AG04449 (cell line): Measurements from ENCODE around the gene MAPRE2.

Experiments
- CTCF ChIA-PET: fragments of 350-600 bp; formaldehyde crosslinking; extraction: SDS; loops from one replicate; lab custom pipeline; 2021; ENCODE audit warnings: antibody characterized with exemption; lab: Yijun Ruan, JAX
- POLR2A ChIA-PET: fragments of 400-600, 350-600 bp; formaldehyde crosslinking; extraction: SDS; loops from one replicate; lab custom pipeline; 2020; ENCODE audit warnings: antibody characterized with exemption, inconsistent platforms; lab: Yijun Ruan, JAX
- DNase-seq: peaks from one replicate; pipeline ENCODE4 v3.0.0-alpha.2; 2010; ENCODE audit warnings: low read depth, low spot score
- H3K4me3 ChIP-seq: 2 replicates; pipeline ENCODE4 v1.5.1; 2011; ENCODE audit warnings: low read depth, mild to moderate bottlenecking, control low read depth, low read length
- TF ChIP-seq, protein P1 (sequence below): IDR thresholded peaks from one replicate; pipeline ENCODE4 v1.5.1; 2011; ENCODE audit warnings: mild to moderate bottlenecking, moderate library complexity, low read length, control low read depth, inconsistent platforms; ENCODE audit not compliant: insufficient read depth; ENCODE audit errors: missing control alignments

Gene MAPRE2

DNA sequence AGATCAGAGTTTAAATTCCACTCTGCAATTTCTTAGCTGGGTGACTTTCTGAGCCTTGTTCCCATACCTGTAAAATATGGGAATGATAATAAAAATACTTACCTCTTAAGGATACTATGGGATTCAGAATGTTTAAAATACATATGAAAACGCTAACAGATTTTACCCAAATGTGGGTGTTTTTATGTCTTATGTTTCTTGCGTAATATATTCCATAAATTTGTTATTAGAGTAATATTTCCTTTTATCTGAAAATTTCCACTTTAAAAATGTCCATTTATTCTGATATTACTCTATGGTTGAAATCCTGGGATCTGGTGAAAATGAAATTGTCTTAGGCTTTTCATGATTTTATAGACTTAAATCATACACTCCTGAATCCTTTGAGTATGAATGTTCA is 45.5 kb downstream of the MAPRE2 start:
- POLR2A ChIA-PET, result no interaction called here
- no peak overlapping the region for H3K4me3 ChIP-seq
- CTCF ChIA-PET, result interaction anchor here (0.9 to 1.1 kb wide), 3 partner anchors 12 to 57 kb away, joined by 3 to 5 read pairs (median 4); no protein-coding TSS in a partner anchor
- TF ChIP-seq, protein P1, sequence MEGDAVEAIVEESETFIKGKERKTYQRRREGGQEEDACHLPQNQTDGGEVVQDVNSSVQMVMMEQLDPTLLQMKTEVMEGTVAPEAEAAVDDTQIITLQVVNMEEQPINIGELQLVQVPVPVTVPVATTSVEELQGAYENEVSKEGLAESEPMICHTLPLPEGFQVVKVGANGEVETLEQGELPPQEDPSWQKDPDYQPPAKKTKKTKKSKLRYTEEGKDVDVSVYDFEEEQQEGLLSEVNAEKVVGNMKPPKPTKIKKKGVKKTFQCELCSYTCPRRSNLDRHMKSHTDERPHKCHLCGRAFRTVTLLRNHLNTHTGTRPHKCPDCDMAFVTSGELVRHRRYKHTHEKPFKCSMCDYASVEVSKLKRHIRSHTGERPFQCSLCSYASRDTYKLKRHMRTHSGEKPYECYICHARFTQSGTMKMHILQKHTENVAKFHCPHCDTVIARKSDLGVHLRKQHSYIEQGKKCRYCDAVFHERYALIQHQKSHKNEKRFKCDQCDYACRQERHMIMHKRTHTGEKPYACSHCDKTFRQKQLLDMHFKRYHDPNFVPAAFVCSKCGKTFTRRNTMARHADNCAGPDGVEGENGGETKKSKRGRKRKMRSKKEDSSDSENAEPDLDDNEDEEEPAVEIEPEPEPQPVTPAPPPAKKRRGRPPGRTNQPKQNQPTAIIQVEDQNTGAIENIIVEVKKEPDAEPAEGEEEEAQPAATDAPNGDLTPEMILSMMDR, result no peak
- no peak for DNase-seq

DNA sequence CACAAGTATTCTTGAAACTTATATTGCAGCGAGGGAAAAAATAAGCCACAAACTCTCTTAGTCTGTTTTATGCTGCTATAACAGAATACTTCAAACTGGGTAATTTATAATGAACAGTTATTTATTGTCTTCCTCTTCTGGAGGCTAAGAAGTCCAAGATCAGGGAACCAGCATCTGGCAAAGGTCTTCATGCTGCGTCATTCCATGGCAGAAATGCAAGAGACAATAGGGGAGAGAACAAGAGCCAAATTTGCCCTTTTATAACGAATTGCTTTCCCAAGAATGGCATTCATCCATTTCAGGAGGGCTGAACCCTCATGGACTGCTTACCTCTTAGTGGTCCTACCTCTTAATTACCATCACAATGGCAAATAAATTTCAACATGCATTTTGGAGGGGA is 46.5 kb downstream of the MAPRE2 start:
- ChIA-PET CTCF (interaction anchor here (1.1 kb wide), 2 partner anchors 11 to 56 kb away, joined by 4 to 5 read pairs; no protein-coding TSS in a partner anchor), POLR2A (interaction anchor here (0.6 kb wide), 1 partner anchor 37 kb away, joined by 3 read pairs; no protein-coding TSS in a partner anchor)
- no peak for DNase-seq
- no peak overlapping the region for H3K4me3 ChIP-seq
- TF ChIP-seq, protein P1, result no peak

DNA sequence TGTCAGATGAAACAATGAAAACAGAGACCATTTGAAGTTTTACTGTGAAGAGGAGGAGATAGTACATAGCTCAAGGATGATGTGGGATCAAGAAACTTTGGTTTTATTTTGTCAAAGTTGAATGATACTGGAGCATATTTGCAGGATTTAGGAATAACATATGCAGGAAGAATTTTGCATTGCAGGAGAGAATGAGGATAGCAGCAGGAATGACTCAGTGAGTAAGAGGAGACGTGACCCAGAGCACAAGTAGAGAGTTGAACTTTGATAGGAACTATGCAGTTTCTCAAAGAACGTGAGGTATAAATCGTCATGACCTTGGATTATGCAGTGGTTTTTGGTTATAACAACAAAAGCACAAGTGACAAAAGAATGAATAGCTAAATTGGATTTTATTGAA is 47.7 kb downstream of the MAPRE2 start:
- H3K4me3 ChIP-seq, result no peak overlapping the region
- no peak for DNase-seq
- TF ChIP-seq, protein P1, result no peak
- POLR2A ChIA-PET, result interaction anchor here (0.7 to 0.9 kb wide), 2 partner anchors 31 to 43 kb away, joined by 3 to 4 read pairs; no protein-coding TSS in a partner anchor
- CTCF ChIA-PET, result interaction anchor here (1.3 kb wide), 1 partner anchor 55 kb away, joined by 4 read pairs; no protein-coding TSS in a partner anchor

DNA sequence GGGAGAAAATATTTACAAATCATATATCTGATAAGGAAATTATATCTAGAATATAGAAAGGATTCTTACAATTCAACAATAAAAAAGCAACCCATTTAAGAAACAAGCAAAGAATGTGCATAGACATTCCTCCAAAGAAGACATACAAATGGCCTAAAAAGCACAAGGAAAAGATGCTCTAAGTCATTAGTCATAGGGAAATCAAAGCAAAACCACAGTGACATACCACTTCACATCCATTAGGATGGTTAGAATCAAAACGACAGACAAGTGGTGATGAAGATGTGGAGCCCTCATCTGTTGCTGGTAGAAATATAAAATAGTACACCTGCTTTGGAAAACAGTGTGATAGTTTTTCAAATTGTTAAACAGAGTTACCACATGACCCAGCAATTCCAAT is 48.2 kb downstream of the MAPRE2 start:
- ChIA-PET POLR2A (interaction anchor here (0.9 kb wide), 1 partner anchor 44 kb away, joined by 4 read pairs; no protein-coding TSS in a partner anchor), CTCF (interaction anchor here (1.3 kb wide), 1 partner anchor 54 kb away, joined by 4 read pairs; no protein-coding TSS in a partner anchor)
- no peak for DNase-seq
- no peak overlapping the region for H3K4me3 ChIP-seq
- TF ChIP-seq, protein P1, result no peak

DNA sequence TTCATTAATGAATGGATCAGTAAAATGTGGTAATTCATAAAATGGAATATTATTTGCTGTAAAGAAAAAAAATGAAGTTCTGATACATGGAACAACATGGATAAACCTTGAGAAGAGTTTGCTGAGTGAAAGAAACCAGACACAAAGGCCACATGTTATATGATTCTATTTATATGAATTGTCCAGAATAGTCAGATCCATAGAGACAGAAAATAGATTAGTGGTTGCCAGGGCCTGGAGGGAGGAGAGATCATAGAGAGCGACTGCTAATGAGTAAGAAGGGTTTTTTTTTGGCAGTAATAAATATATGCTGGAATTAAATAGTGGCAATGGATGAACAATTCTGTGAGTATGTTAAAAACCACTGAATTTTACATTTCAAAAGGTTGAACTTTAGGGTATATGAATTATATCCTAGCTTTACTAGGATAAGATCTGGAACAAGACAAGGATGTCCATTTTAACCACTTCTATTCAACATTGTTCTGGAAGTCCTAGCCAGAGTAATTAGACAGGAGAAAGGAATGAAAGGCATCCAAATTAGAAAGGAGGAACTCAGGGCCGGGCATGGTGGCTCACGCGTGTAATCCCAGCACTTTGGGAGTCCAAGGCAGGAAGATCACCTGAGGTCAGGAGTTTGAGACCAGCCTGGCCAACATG is 48.8 kb downstream of the MAPRE2 start:
- CTCF ChIA-PET, result no interaction called here
- DNase-seq, result no peak
- POLR2A ChIA-PET, result no interaction called here
- TF ChIP-seq, protein P1, result no peak
- H3K4me3 ChIP-seq, result no peak overlapping the region

DNA sequence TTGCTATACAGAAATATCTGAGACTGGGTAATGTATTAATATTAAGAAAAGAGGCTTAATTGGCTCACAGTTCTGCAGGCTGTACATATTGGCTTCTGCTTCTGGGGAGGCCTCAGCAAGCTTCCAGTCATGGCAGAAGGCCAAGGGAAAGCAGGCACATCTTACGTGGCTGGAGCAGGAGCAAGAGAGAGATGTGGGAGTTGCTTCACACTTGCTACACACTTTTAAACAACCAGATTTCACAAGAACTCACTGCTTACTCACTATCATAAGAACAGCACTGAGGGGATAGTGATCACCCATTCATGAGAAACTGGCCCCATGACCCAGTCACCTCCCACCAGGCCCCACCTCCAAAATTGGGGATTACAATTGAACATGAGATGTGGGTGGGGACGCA is 50.6 kb downstream of the MAPRE2 start:
- TF ChIP-seq, protein P1, result no peak
- CTCF ChIA-PET, result interaction anchor here (0.7 kb wide), 1 partner anchor 9 kb away, joined by 3 read pairs; no protein-coding TSS in a partner anchor
- no peak overlapping the region for H3K4me3 ChIP-seq
- DNase-seq, result no peak
- POLR2A ChIA-PET, result no interaction called here
